Nucleus accumbens (tissue), 56 donors: ENCODE results near the gene ORM2.
"Not testable (repeated sequence)": the region's sequence is repeated elsewhere in the genome, so short reads cannot be mapped to it uniquely, and the experiment has no call there.

Experiments used
- DNase-seq, 56 donors: peaks; one replicate each; lab custom pipeline; 2025; lab: John Stamatoyannopoulos, UW

The ORM2 gene

DNA sequence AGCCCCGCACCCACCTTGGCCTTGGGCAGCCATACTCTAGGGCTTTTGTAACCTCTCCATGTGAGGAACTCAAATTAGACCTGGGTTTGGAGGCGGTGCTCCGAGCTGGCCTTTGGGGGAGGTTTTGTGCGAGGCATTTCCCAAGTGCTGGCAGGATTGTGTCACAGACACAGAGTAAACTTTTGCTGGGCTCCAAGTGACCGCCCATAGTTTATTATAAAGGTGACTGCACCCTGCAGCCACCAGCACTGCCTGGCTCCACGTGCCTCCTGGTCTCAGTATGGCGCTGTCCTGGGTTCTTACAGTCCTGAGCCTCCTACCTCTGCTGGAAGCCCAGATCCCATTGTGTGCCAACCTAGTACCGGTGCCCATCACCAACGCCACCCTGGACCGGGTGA lies at the start of gene ORM2:
Gene ORM2, plus strand, starts transcription at position 245 of the 398 bp plus-strand sequence. Its CDS starts 36 bp downstream, at position 281.
- DNase-seq, result not testable (repeated sequence)

GRCh38 chr9:114280636-114281472 lies 48.8 kb upstream of the ORM2 start:
- DNase-seq, result no peak

GRCh38 chr9:114281473-114282103 lies 48.1 kb upstream of the ORM2 start:
- DNase-seq, result no peak

- no peak for DNase-seq
Measured at GRCh38 chr9:114282104-114282485, 47.6 kb upstream of the ORM2 start.

- no peak for DNase-seq
Measured at GRCh38 chr9:114282507-114282906, 47.2 kb upstream of the ORM2 start.

- DNase-seq, result peak in 4 of 56 donors; percentile 8 to 15 (median 12)
Measured at GRCh38 chr9:114282926-114283325, 46.7 kb upstream of the ORM2 start.

- no peak for DNase-seq
Measured at GRCh38 chr9:114283551-114284111, 46.0 kb upstream of the ORM2 start.

DNA sequence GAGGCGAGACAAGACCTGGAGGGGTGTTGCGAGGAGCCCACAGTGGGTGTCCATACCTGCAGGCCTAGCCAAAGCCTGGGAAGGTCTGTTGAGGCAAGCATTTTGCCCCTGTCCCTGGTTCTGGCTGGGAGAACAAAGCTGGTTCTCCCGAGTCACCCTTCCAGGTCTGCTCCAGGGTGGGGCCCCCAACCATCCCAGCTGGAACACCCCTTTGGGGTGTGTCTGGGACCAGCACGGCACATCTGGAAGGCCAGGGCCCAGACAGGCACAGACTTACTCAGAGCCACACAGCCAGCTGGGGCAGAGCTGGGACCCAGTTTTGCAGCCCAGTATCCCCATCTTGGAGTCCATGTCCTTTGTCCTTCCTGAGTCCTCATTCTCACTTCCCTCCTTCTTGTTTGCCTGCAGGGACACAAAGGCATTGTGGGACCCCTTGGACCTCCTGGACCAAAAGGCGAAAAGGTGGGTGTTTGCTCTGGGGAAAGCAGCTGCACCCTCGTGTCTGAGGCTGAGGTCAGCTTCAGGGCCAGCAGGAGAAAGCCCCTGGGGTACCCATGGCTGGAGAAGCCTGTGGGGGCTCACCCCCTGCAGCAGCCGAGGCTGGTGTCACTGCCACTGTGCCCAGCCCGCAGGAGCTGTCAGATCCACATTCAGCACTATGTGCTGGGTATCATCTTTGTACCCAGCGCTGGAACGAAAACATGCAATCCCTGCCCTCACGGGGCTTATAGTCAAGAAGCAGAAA lies 45.2 kb upstream of the ORM2 start:
- DNase-seq, result no peak

- no peak for DNase-seq
Measured at GRCh38 chr9:114285166-114285867, 44.4 kb upstream of the ORM2 start.

- no peak for DNase-seq
Measured at GRCh38 chr9:114286146-114286679, 43.5 kb upstream of the ORM2 start.

DNA sequence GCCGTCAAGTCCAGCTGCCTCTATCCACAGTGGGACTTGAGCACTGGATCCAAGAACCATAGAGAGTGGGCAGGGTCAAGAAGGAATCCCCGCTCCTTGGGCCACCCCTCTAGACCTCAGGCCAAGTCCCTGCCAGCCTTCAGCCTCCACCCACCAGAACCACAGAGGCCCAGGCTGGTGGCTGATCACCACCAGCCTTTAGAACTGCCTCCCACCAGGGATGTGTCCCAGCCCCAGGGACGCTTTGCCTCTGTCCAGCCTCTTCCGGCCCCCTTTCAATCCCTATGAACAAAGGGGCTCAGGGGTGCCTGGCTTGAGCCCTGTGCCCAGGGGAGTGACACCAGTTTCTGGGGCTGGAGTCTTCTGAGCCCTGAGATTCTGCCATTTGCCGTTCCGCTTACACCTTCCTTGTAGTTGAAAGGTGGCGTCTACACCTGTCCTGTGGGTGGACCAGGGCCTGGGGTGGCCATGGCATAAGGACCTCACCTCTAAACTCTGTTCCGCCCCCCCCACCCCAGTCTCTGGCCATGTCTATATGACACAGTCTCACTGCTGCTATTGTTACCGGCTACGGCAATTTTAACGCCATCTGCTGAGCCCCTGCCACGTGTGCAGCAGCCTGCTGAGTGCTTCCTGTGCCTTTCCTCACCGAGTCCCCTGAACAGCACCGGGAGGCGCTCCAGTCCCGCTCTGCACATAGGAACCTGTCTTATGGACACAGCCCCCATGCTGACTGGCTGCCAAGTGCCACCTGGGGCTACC lies 42.5 kb upstream of the ORM2 start:
- no peak for DNase-seq

GRCh38 chr9:114287763-114288192 lies 41.9 kb upstream of the ORM2 start:
- no peak for DNase-seq

- DNase-seq, result no peak
Measured at GRCh38 chr9:114288193-114289091, 41.2 kb upstream of the ORM2 start.

DNA sequence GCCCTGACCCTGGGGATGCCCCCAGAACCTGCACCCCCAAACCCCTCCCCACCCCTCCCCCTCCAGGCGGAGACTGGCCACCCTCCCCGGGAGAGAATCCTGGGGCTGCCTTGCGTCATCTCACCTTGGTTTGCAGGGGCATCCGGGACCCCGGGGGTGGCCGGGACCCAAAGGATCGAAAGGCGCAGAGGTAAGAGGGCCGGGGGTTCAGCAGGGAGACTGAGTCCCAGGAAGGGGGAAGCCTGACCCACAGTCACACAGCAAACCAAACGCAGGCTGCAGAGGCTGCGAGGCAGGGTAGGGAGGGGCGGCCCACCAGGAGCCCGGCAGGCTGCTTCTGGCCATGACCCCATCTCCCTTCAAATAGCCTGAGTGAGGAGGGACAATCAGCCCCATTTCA lies 40.6 kb upstream of the ORM2 start:
- no peak for DNase-seq

DNA sequence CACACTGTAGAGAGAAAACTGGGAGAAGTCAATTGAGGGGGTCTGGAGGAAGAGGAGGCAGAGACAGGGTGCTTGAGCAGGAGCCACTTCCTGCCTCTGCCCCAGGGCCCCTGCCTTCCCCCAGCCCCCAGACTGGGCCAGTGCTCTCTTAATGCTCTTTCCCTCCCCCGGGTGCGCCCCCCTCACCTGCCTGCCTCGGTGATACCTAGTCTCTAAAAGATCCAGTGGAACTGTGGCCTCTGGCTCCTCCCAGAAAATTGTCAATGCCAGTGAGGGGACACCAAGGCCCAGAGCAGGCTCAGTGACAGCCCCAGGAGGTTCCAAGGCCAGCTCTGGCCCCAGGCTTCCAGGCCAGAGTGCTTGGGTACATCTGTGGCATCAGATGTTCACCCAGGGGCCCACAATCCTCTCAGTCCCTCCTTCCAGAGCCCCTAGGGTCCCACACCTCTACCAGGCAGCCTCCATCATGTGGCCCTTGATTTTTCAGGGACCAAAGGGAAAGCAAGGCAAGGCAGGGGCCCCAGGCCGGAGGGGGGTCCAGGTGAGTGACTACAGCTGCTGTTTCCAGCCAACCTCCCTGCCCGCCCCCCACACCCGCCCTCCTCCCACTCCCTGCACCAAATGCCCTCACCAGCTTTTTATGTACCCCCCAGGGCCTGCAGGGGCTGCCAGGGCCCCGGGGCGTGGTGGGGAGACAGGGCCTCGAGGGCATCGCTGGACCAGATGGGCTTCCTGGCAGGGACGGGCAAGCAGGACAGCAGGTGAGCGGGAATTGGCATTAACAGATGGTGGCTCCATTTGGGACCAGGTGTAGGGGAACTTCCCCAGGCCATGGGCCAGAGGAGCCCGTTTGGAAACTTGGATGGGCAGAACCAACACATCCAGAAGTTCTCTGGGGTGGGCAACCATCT lies 39.8 kb upstream of the ORM2 start:
- no peak for DNase-seq

GRCh38 chr9:114290561-114290986 lies 39.1 kb upstream of the ORM2 start:
- no peak for DNase-seq

DNA sequence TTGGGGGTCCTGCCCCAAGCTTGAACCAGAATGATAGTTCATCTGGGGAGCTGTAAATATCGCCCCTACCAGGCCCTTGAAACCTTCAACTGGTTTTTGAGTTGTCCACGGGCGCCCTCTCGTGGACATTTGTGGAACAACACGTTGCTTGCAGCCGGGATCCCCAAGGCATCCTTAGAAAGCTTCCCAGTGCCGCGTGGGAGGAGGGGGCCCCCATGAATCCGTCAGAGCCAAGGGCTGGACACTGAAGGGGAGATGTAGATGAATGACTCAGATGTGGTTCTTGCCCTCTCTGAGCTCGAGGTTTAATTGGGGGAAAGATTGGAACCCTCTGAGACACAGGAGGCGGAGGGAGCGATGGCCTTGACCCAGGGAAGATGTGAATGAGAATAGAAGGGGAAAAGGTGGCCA lies 38.6 kb upstream of the ORM2 start:
- DNase-seq, result peak in 49 of 56 donors; percentile 6 to 84 (median 49)
